Loucy (cell line): ENCODE measurements around the gene CCDC181.
A peak's percentile ranks its signal among the peaks of the same experiment; 100 is the strongest.

ENCODE experiments used
- H2AFZ ChIP-seq: fragments of 200-600 bp; sonication (generic); 2 replicates; pipeline ENCODE4 v1.6.0; 2016; ENCODE audit warnings: antibody characterized with exemption, mild to moderate bottlenecking, low read length, moderate library complexity
- H3F3A ChIP-seq: fragments of 200-600 bp; 2 replicates; pipeline ENCODE4 v1.6.0; 2016; ENCODE audit warnings: antibody characterized with exemption, low read depth, mild to moderate bottlenecking
- H3K27me3 ChIP-seq: fragments of 200-600 bp; sonication (generic); 2 replicates; pipeline ENCODE4 v1.6.1; 2014; ENCODE audit warnings: low read length, mild to moderate bottlenecking; ENCODE audit not compliant: insufficient read depth, poor library complexity, severe bottlenecking
- H3K36me3 ChIP-seq: fragments of 200-600 bp; sonication (generic); 2 replicates; pipeline ENCODE4 v1.6.1; 2016; ENCODE audit warnings: low read length; ENCODE audit not compliant: insufficient read depth
- H3K4me1 ChIP-seq: fragments of 200-600 bp; sonication (generic); 2 replicates; pipeline ENCODE4 v1.5.1; 2014; ENCODE audit warnings: low read length, mild to moderate bottlenecking; ENCODE audit not compliant: insufficient read depth, poor library complexity, severe bottlenecking
- H3K4me2 ChIP-seq: fragments of 200-600 bp; sonication (generic); 2 replicates; pipeline ENCODE4 v1.6.0; 2014; ENCODE audit warnings: antibody characterized with exemption, low read length, low read depth, mild to moderate bottlenecking; ENCODE audit not compliant: poor library complexity, severe bottlenecking
- H3K4me3 ChIP-seq: fragments of 200-600 bp; sonication (generic); 2 replicates; pipeline ENCODE4 v1.5.1; 2014; ENCODE audit warnings: low read length, mild to moderate bottlenecking, mixed read lengths; ENCODE audit not compliant: poor library complexity, severe bottlenecking
- H3K79me2 ChIP-seq: fragments of 200-600 bp; sonication (generic); 2 replicates; pipeline ENCODE4 v1.6.1; 2014; ENCODE audit warnings: low read length; ENCODE audit not compliant: insufficient read depth
- H3K9ac ChIP-seq: fragments of 200-600 bp; sonication (generic); 2 replicates; pipeline ENCODE4 v1.6.0; 2014; ENCODE audit warnings: mild to moderate bottlenecking, low read depth, low read length, moderate library complexity; ENCODE audit not compliant: poor library complexity, severe bottlenecking
- H3K9me2 ChIP-seq: fragments of 200-600 bp; sonication (generic); replicated peaks from 2 replicates; pipeline ENCODE4 v1.6.1; 2016; ENCODE audit warnings: low read depth, low read length, mixed read lengths
- H3K9me3 ChIP-seq: fragments of 200-600 bp; sonication (generic); 2 replicates; pipeline ENCODE4 v1.6.1; 2014; ENCODE audit warnings: mild to moderate bottlenecking, antibody characterized with exemption, low read length, low read depth; ENCODE audit not compliant: insufficient read depth
- H4K20me1 ChIP-seq: fragments of 200-600 bp; sonication (generic); 2 replicates; pipeline ENCODE4 v1.6.0; 2014; ENCODE audit warnings: antibody characterized with exemption, low read length, mild to moderate bottlenecking; ENCODE audit not compliant: insufficient read depth, poor library complexity, severe bottlenecking
- EZH2phosphoT487 ChIP-seq: fragments of 200-600 bp; IDR thresholded peaks from 2 replicates; pipeline ENCODE4 v1.6.1; 2018; ENCODE audit warnings: antibody characterized with exemption, mild to moderate bottlenecking, moderate library complexity, borderline replicate concordance
- TF ChIP-seq, protein P1 (sequence below): fragments of 200-600 bp; sonication (generic); conservative IDR thresholded peaks from 2 replicates; pipeline ENCODE4 v1.5.1; 2014; ENCODE audit warnings: mild to moderate bottlenecking, antibody characterized with exemption, low read length

CCDC181 gene

GRCh38 chr1:169360415-169360814 lies 66.9 kb downstream of the CCDC181 start:
- Histone ChIP-seq H3K27me3 (no peaks in the 10 kb centered on the region), H4K20me1 (no peaks in the 10 kb centered on the region), H3K36me3 (no peaks in the 10 kb centered on the region), H3K9me3 (no peaks in the 10 kb centered on the region; the same call in 1 of the 2 replicates), H3K4me1 (peaks cover 34% of the 10 kb centered on the region), H3K4me2 (peak overlapping the region; percentile 26), H3K4me3 (no peak overlapping the region), H3K79me2 (peaks cover 26% of the 10 kb centered on the region), H3K9me2 (no peaks in the 10 kb centered on the region), H3K9ac (no peak overlapping the region), H2AFZ (no peak overlapping the region), H3F3A (no peaks in the 10 kb centered on the region)
- TF ChIP-seq EZH2phosphoT487, result no peak
- TF ChIP-seq, protein P1, sequence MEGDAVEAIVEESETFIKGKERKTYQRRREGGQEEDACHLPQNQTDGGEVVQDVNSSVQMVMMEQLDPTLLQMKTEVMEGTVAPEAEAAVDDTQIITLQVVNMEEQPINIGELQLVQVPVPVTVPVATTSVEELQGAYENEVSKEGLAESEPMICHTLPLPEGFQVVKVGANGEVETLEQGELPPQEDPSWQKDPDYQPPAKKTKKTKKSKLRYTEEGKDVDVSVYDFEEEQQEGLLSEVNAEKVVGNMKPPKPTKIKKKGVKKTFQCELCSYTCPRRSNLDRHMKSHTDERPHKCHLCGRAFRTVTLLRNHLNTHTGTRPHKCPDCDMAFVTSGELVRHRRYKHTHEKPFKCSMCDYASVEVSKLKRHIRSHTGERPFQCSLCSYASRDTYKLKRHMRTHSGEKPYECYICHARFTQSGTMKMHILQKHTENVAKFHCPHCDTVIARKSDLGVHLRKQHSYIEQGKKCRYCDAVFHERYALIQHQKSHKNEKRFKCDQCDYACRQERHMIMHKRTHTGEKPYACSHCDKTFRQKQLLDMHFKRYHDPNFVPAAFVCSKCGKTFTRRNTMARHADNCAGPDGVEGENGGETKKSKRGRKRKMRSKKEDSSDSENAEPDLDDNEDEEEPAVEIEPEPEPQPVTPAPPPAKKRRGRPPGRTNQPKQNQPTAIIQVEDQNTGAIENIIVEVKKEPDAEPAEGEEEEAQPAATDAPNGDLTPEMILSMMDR, result no peak

GRCh38 chr1:169348383-169349036 lies 78.8 kb downstream of the CCDC181 start:
- Histone ChIP-seq H3K9me3 (0 out of 2 replicates have a peak, but pooled peaks cover 4% of the 10 kb centered on the region), H3K36me3 (no peaks in the 10 kb centered on the region), H3K4me3 (no peak overlapping the region), H3K4me1 (peaks cover 4% of the 10 kb centered on the region), H3K27me3 (no peaks in the 10 kb centered on the region), H3K9ac (no peak overlapping the region), H2AFZ (no peak overlapping the region), H3K4me2 (no peak overlapping the region), H3F3A (no peaks in the 10 kb centered on the region), H3K9me2 (no peaks in the 10 kb centered on the region), H4K20me1 (no peaks in the 10 kb centered on the region), H3K79me2 (peaks cover 9% of the 10 kb centered on the region; the same call in 1 of the 2 replicates)
- no peak for TF ChIP-seq EZH2phosphoT487
- TF ChIP-seq, protein P1, result peak; percentile 95

- Histone ChIP-seq H3K79me2 (peaks cover 9% of the 10 kb centered on the region; the same call in 1 of the 2 replicates), H3K9me2 (no peaks in the 10 kb centered on the region), H3K36me3 (no peaks in the 10 kb centered on the region), H3F3A (no peaks in the 10 kb centered on the region), H3K27me3 (no peaks in the 10 kb centered on the region), H3K4me1 (peaks cover 4% of the 10 kb centered on the region), H4K20me1 (no peaks in the 10 kb centered on the region), H3K9me3 (0 out of 2 replicates have a peak, but pooled peaks cover 2% of the 10 kb centered on the region), H3K4me2 (no peak overlapping the region), H3K4me3 (no peak overlapping the region), H3K9ac (no peak overlapping the region), H2AFZ (no peak overlapping the region)
- TF ChIP-seq, protein P1, result no peak
- TF ChIP-seq EZH2phosphoT487, result no peak
Measured at GRCh38 chr1:169347688-169348382, 79.4 kb downstream of the CCDC181 start.
